Smooth muscle cell (in vitro differentiated cells): ENCODE measurements around the gene MTA1. TPM values are rescaled to one million over a fixed set of nuclear protein-coding genes. Genes with fewer than 3 reads are reported as not detected.

Experiments used
- DNase-seq: peaks from one replicate; lab custom pipeline; 2025; ENCODE audit not compliant: unreplicated experiment; lab: John Stamatoyannopoulos, UW
- H2AFZ ChIP-seq: fragments of 200-600 bp; sonication (generic); 2 replicates; pipeline ENCODE4 v1.6.0; 2016; ENCODE audit warnings: antibody characterized with exemption, low read depth, mild to moderate bottlenecking
- H3F3A ChIP-seq: fragments of 200-600 bp; sonication (generic); 2 replicates; pipeline ENCODE4 v1.6.0; 2017; ENCODE audit warnings: antibody characterized with exemption, low read depth
- H3K27ac ChIP-seq: fragments of 200-600 bp; sonication (generic); 2 replicates; pipeline ENCODE4 v1.5.1; 2016; ENCODE audit warnings: low read depth, mild to moderate bottlenecking
- H3K27me3 ChIP-seq: fragments of 200-600 bp; sonication (generic); 2 replicates; pipeline ENCODE4 v1.6.1; 2016; ENCODE audit warnings: low read depth, mild to moderate bottlenecking
- H3K36me3 ChIP-seq: fragments of 200-600 bp; sonication (generic); 2 replicates; pipeline ENCODE4 v1.5.1; 2016; ENCODE audit warnings: low read depth
- H3K4me1 ChIP-seq: fragments of 200-600 bp; sonication (generic); 2 replicates; pipeline ENCODE4 v1.5.1; 2016; ENCODE audit warnings: low read depth
- H3K4me2 ChIP-seq: fragments of 200-600 bp; sonication (generic); 2 replicates; pipeline ENCODE4 v1.6.0; 2016; ENCODE audit warnings: mild to moderate bottlenecking
- H3K4me3 ChIP-seq: fragments of 200-600 bp; sonication (generic); 2 replicates; pipeline ENCODE4 v1.5.1; 2016; ENCODE audit warnings: mild to moderate bottlenecking
- H3K79me2 ChIP-seq: fragments of 200-600 bp; sonication (generic); 2 replicates; pipeline ENCODE4 v1.6.0; 2016; ENCODE audit warnings: low read depth, mild to moderate bottlenecking
- H3K9ac ChIP-seq: fragments of 200-600 bp; sonication (generic); 2 replicates; pipeline ENCODE4 v1.6.0; 2016; ENCODE audit warnings: low read depth
- H3K9me3 ChIP-seq: fragments of 200-600 bp; sonication (generic); replicated peaks from 2 replicates; pipeline ENCODE4 v1.5.1; 2016; ENCODE audit warnings: low read depth
- H4K20me1 ChIP-seq: fragments of 200-600 bp; sonication (generic); 2 replicates; pipeline ENCODE4 v1.6.0; 2016; ENCODE audit warnings: low read depth
- CTCF ChIP-seq: fragments of 200-600 bp; sonication (generic); IDR thresholded peaks from 2 replicates; pipeline ENCODE4 v1.5.1; 2017; ENCODE audit warnings: borderline replicate concordance, mild to moderate bottlenecking, antibody characterized with exemption; ENCODE audit not compliant: insufficient read depth, poor library complexity, severe bottlenecking
- WGBS: methylation state at CpG from one replicate; pipeline ENCODE4 v1.1.7; 2016; ENCODE audit warnings: low lambda C conversion rate; 5-methylcytosine and 5-hydroxymethylcytosine counted together
- polyA plus RNA-seq: library from polyadenylated mRNA; unstranded; fragments of >200 nt; fragmentation: Nextera tagmentation; extraction: Ambion mirVana; gene quantifications from 2 replicates; pipeline ENCODE4 v1.2.1, GENCODE V29; 2016
- total RNA-seq: library from RNA; depleted of rRNA; stranded (reverse); fragments of >200 nt; gene quantifications from 2 replicates; pipeline ENCODE4 v1.2.3, GENCODE V29; 2014

The MTA1 gene
- total and polyA plus RNA-seq, 2 experiments from 2014 or later, result 41.3 to 48.7 TPM

- Histone ChIP-seq H4K20me1 (no peaks in the 10 kb centered on the region), H3F3A (no peaks in the 10 kb centered on the region), H3K4me1 (no peaks in the 10 kb centered on the region), H3K27me3 (no peaks in the 10 kb centered on the region), H3K9ac (no peak overlapping the region), H3K4me3 (no peak overlapping the region), H3K27ac (no peak overlapping the region), H3K79me2 (no peaks in the 10 kb centered on the region), H3K36me3 (no peaks in the 10 kb centered on the region), H3K9me3 (no peaks in the 10 kb centered on the region), H3K4me2 (no peak overlapping the region), H2AFZ (no peak overlapping the region)
- DNase-seq, result no peak
- TF ChIP-seq CTCF, result no peak
- 97% methylated on average over 16 of the region's 17 CpGs for WGBS
These were observed 40.5 kb upstream of the MTA1 start for GRCh38 chr14:105378873-105379685.

DNA sequence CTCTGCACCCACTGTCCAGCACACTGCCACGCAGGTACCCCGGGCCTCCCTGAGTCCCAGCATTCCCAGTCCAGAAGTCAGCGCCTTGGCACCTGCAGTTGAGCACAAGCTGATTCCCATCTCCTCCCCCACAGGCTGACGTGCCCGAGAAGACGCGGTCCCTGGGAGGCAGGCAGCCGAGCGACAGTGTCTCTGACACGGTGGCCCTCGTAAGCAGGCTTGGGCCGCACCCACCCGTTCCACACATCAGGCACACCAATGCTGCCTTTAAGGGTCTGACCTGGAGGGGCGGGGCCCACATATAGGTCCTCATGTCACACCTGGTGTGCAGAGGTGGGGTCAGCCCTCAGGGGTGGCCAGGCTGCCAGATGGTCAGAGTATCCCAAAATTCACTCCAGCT, 39.7 kb upstream of the MTA1 start:
- no peak overlapping the region for H2AFZ ChIP-seq
- H3K36me3 ChIP-seq, result no peaks in the 10 kb centered on the region
- H3K4me1 ChIP-seq, result no peaks in the 10 kb centered on the region
- no peak for TF ChIP-seq CTCF
- H3K27ac ChIP-seq, result no peak overlapping the region
- 96% methylated on average over 14 of the region's 14 CpGs for WGBS
- DNase-seq, result no peak
- no peaks in the 10 kb centered on the region for H3K79me2 ChIP-seq
- no peaks in the 10 kb centered on the region for H3K27me3 ChIP-seq
- H4K20me1 ChIP-seq, result no peaks in the 10 kb centered on the region
- no peak overlapping the region for H3K4me3 ChIP-seq
- H3K9ac ChIP-seq, result no peak overlapping the region
- H3K4me2 ChIP-seq, result no peak overlapping the region
- no peaks in the 10 kb centered on the region for H3K9me3 ChIP-seq
- no peaks in the 10 kb centered on the region for H3F3A ChIP-seq

GRCh38 chr14:105380756-105381155, 38.9 kb upstream of the MTA1 start:
- Histone ChIP-seq H3F3A (no peaks in the 10 kb centered on the region), H3K9me3 (no peaks in the 10 kb centered on the region), H3K36me3 (no peaks in the 10 kb centered on the region), H3K4me1 (no peaks in the 10 kb centered on the region), H3K79me2 (no peaks in the 10 kb centered on the region), H4K20me1 (no peaks in the 10 kb centered on the region), H3K4me3 (no peak overlapping the region), H2AFZ (no peak overlapping the region), H3K9ac (no peak overlapping the region), H3K4me2 (no peak overlapping the region), H3K27ac (no peak overlapping the region), H3K27me3 (no peaks in the 10 kb centered on the region)
- 100% methylated on average over 10 of the region's 19 CpGs for WGBS
- no peak for TF ChIP-seq CTCF
- no peak for DNase-seq
